ENCODE measurements around the gene PECR.
"Not testable (repeated sequence)": the region's sequence is repeated elsewhere in the genome, so short reads cannot be mapped to it uniquely, and the experiment has no call there.

Gene PECR

DNA sequence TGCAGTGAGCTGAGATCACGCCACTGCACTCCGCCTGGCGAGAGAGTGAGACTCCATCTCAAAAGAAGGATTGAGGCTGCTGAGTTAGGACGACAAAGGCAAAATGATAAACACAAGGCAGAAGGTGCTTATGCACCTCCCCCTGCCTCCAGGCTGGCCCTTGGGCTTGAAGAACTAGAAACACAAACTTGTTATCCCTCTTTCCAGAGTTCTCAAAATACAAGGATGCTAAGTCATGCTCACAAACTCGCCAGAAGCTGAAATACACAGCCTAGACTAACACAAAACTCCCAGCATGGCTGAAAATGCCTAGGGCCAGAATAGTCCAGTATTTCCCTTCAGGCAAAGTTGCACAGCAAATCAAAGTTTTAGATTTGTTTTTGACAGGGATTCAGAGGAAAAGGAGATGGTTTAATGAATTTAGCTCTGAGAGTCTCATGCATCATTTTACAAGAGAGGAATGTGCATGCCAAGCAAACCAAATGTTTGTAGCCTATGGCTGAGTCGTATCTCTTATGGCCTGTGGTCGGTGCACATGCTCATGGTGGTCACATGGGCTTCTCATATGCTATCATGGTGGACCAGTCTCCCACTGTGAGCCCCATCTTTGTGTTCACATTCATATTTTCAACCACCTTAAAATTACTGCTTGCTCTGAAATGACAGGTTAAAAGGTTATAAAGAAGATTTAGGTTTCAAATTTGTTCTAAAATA is 52.0 kb downstream of the PECR start:
- no peak for DNase-seq (ENCODE audit: low spot score)

DNA sequence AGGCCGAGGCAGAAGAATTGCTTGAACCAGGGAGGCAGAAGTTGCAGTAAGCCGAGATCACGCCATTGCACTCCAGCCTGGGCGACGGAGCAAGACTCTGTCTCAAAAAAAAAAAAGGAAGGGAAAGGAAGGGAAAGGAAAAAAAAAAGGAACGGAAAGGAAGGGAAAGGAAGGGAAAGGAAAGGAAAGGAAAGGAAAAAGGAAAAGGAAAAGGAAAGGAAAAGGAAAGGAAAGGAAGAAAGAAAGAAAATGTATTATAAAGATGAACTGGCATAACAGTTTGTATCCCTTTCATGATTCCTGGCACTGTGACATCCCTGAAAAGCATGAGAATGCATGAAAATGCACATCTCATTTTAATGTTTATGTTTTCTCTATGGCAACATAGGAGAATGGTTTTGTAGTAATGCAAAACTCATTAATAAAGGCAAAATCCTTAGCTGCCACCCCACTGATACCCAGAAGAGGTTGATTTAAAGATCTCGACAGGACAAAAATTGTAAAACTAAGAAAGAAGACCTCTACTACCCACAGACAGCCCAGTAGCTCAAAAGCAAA is 56.8 kb downstream of the PECR start:
- DNase-seq (ENCODE audit: low spot score) = no peak

DNA sequence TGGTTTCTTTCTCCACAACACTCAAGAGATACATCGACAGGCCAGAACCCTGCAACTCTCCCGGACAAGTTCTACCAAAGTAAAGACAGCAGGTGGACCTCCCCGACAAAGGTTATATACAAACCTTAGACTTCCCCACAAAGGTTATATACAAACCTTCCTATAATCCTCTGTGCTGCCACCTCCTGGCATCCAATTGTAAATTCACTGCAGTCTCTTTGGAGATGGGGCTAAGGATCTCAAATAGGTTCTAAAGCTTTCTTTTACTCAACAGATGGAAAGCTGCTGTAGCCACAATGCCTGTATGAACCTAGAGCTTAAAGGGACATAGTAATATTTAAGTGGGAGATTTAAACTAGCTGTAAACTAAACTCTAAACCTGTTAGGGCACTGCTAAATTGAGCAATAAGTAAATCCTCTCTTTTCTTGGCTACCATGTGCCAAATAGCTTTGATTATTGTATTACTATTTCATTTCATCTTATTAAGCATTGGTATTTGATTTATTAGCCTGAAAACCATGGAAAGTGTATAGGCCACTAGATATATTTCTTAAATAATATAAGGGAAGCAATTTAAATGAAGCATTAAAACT is 58.5 kb downstream of the PECR start:
- DNase-seq (ENCODE audit: low spot score) = peak; percentile 64

DNA sequence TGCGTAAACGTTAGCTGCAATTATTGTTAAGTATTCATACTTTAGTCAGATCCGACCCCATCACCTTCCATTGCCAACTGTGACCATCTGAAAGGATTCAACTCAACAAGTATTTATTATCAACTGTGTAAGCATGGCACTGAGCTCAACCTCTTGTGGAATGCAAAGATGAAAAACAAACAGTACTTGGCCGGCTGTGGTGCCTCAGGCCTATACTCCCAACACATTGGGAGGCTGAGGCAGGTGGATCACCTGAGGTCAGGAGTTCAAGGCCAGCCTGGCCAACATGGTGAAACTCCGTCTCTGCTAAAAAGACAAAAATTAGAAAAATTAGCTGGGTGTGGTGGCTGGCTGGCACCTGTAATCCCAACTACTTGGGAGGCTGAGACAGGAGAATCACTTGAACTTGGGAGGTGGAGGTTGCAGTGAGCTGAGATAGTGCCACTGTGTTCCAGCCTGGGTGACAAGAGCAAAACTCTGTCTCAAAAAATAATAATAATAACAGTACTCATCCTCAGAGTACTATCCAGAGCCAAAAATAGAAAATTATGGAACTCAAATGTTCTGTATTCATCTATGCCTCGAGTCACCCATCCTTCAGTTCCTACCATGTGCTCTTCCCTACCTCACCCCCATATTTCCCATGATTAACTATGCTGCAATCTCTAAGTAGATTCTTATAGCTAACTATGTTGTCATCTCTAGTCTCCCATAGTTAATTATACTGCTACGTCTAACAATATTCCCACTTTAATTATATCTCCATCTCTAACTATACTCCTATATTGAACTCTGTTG is 59.6 kb downstream of the PECR start:
- DNase-seq (ENCODE audit: low spot score) = no peak

DNA sequence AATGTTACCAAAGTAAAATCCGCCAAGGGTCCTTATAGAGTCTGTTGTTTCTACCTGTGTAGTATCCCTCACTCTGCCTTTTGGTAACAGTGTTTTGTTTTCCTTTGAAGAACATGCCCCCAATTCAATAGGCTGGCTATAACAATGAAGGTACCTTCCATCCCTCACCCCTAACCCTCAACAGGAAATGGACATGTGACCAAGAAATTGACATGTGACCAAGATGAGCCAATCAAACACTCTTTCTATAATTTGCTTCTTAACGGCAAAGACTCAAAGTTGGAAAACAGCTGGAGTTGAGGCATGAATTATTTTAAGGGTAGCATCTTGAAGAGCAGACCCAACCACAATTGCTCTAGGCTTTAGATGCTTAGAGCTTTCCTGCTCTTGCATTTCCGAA is 62.9 kb downstream of the PECR start:
- DNase-seq (ENCODE audit: low spot score) = no peak

DNA sequence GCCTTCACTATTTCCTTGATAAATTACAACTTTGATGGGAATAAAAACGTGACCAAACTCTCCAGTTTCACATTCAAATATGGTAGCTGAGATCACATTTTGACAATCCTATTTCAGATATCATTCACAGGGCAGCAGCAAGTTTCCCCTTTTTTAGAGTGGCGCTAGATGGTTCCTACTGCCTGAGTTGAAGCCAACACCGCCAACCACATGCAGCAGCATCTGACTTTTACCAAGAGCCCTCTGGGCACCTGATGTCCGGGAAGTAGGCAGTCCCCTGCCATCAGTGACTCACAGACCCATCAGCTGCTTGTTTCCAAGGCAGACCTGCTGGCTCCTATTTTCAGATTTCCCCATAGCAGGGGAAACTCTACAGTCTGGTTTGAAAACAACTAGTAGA is 64.2 kb downstream of the PECR start:
- peak; percentile 27 for DNase-seq (ENCODE audit: low spot score)

DNA sequence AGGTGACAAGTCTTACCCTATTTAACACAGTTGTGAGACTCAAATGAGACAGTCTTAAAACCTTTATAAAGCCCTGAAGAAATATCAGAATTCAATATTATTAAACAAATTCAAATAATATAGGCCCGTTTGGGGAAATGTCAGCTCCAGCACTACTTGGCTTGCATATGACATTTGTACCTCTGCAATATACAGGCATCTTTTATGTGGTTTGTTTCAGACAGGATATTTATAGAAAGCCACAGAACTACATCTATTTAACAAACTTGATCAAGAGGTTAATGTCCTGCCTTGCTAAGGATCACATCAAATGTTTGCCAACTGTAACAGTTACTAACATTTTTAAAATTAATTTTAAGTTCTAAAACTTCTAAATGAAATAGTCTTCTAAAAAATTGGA is 65.0 kb downstream of the PECR start:
- no peak for DNase-seq (ENCODE audit: low spot score)

DNA sequence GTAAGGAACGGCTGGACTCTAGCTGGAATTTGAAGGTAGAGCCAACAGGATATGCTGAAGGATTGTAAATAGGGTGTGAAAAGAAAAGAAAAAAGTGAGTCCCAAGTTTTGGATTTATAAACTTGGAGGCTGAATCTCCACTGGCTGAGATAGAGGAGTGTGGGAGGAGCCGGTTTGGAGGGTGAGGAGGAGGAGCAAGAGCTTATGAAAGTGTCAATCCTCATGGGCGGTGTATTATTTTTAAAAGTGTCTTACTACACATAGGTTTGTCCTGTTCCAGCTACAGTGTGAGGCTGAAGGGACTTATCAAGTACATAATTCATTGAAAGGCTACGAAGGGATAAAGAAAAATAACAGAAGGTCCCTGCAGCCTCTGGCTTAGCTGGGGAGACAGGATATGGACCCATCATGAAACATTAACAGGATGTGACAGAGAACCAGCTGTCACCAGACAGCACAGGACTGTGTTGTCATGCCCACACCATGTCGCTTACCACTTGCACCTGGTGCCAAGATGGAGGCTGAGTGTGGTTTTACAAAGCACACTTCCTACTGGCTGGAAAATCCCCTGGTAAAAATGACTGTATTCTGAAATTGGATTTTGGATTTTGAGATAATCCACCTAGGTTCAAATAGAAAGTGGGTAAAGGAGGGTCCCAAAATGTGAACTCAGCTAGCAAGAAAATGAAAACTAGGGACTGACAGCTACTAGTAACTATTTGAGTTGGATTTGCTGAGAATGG is 65.7 kb downstream of the PECR start:
- no peak for DNase-seq (ENCODE audit: low spot score)

DNA sequence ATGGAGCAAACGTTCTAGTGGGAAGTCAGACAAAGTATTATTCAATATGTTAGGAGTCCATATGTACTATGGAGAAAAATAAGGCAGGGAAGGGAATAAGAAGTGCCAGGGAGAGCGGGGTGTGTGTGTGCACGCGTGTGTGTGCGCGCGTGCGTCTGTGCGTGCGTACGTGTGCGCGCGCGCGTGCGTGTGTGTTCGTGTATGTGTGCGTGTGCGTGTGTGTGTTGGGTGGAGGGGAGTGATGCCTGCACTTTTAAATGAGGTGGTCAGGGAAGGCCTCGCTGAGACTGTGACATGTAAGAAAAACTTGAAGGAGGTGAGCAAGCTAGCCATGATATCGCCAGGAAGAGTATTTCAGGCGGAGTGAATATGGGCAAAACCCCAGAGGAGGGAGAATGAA is 66.6 kb downstream of the PECR start:
- DNase-seq (ENCODE audit: low spot score) = no peak

DNA sequence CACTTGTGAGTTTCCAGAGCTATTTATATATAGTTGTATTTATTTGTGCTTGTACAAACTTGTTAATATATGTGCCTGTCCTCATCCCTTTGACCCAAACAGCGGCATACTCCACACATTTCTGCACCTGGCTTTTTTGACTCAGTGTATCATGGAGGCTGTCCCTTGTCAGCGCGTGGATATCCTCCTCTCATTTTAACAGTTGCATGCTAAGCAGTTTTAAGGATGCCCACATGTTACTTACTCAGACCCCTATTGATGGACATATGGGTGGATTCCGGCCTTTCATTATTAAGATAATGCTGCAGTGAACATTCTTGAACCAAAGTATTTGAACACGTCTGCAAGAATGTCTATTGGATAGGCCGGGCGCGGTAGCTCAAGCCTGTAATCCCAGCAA is 67.6 kb downstream of the PECR start:
- DNase-seq (ENCODE audit: low spot score) = no peak

DNA sequence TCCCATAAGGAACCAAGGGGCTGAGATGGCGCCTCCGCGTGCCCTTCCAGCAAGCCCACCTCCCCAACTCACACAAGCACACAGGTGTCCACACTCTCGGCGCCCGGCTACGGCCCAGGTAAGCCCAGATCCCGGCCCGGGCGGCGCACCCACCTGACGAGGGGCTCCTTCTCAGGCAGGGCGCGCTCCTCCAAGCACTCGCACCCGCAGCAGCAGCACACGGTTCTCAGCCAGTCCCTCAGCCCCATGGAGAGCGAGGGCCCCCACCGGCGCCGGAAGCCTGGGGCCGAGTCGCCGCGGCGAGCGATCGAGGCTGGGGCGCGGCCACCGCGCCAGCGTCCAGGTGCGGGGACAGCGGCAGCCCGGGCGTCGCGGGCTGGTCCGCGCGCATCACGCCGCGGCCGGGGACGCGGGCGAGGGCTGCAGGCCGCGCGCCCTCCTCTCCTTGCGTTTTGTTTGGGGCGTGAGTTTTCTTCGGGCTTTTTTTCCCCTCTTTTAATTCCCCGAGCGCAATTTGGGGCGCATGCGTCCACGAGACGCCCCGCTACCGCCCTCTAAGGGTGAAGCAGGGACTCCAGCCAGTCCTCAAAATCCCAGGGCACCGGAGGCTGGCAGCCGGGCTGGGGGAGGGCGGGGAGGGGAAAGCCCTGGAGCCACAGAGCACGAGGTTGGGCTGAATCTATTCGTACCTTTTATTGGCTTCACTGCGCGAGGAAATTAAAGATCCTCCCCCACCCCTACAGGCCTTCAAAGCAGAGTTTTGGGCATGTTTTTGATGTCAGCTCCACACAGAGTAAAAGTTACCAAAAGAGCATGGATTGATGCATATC is 68.3 kb downstream of the PECR start, which contains the start of gene MREG:
MREG (minus strand) TSS at position 472 of the 830 bp plus-strand sequence; CDS start at position 248, 224 bp downstream.
- DNase-seq (ENCODE audit: low spot score) = peak; percentile 77

DNA sequence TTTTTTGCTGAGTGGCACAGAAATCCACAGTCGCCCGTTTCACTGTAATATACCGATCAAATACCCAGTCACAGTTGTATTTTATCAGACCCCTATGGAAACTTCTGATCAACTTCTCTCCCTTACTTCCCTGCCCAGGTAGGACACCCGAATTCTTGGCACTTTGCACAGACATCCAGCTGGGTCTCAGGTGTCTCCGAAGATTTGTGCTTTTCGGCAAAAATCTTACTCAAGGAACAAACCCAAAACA is 68.9 kb downstream of the PECR start:
- no peak for DNase-seq (ENCODE audit: low spot score)

DNA sequence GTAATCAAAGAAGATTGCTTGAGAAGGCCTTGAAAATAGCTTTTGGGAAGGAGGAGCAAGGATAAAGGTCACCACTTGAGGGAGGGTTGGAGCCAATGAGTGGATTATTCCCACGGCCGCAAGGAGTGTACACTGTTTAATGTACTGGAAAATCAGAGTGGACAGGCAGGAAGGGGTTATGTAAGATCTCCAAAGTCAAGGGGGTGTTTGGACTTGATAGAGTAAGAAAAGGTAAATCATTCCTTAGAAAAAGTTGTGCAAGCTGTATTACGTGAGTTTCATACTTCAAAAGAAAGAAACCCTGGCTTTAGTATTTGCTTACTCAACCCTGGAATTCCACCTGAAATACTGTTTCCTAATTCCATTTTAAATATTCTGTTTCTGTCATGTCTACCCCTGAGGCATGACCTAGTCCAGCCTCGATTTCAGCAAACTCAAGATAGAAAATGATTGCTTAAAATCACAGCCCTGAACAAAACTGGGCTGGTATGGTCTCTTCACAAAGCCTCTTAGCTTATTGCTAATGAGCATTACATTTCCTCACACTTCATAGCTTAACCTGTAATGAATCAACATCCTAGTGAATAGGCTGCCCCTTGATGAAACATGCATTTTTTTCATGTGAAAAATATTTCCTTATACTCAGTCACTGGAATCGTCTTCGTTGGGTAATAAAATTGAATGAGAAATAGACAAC is 69.3 kb downstream of the PECR start:
- DNase-seq (ENCODE audit: low spot score) = peak; percentile 22

DNA sequence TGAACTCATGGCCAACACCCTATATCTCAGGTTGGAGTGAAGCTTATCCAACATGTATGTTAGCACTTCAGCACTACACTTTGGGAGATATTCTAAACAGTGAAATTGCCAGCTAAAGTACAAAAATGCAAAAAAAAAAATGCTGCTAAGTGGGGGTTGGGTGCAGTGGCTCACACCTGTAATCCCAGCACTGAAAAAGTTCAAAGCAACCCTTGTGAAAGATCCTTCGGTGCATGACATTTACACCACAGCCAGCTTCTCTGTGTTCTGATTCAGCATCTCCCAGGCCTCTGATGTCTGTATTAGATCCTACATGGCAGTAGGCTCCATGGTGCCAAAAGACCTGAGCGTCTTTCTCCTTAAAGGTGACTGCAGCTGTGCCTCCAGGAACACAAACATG is 72.4 kb downstream of the PECR start:
- not testable (repeated sequence) for DNase-seq (ENCODE audit: low spot score)

DNA sequence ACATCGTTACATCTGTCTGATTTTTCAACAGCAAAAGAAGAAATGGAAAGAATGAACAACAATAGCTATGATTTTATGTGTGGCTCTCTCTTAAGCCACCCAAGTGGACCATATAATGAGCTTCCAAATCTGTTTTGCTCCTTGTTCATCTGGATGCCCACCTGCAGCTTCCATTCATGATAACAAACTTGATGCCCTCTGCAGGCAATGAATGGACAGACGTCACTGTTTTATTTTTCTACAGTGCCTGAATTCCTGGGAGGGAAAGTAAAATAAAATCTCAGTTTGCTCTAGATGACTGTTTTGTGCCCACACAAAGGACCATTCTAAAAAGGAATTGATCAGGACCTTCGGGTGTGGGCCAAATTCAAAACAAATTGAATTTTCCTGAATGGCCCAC is 73.2 kb downstream of the PECR start:
- no peak for DNase-seq (ENCODE audit: low spot score)

DNA sequence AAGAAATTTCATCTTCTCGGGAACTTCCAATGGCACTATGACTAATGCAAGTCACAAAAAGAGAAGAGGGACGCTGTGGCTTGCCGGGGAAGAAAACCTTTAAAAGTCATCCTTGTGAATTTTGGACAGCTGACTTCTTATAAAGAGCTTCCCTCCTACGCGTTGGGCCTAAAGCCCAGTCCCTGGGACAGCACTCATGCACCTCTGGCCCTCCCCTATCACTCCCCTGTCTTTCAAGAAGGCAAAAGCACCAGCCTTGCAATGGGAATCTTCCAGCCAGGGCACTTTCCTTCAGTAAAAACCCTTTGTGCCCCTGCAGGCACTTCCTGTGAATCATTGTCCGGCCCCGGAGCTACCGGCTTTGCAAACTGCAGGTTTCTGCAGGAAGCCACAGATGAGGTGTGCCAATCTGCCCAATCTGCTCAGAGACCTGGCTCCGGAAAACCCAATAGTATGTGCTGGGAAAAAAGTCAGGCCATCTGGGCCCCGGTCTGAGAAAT is 75.4 kb downstream of the PECR start:
- no peak for DNase-seq (ENCODE audit: low spot score)

DNA sequence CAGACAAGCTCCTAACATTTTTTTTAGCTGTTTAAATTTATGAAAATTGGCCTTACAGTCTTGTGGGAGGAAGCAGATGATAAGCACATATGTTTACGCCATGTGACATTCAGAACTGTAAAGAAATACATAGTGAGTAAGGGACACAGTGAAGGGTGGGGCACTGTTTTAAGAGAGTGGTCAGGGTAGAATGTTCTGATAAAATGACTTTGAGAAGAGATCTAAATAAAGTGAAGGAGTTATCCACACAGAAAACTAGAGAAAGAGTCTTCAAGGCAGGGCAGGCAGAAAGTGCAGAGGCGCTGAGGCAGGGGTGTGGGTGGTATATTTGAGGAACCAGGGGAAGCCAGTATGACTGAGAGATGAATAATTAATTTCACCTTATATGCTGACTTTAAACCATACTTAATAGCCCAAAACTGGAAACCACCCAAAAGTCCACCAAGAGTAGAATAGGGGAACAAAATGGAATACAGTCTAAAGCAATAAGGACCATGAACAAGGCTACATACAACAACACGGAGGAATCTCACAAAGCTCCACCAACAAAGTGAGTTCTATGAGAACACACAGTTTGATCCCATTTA is 76.8 kb downstream of the PECR start:
- DNase-seq (ENCODE audit: low spot score) = no peak

DNA sequence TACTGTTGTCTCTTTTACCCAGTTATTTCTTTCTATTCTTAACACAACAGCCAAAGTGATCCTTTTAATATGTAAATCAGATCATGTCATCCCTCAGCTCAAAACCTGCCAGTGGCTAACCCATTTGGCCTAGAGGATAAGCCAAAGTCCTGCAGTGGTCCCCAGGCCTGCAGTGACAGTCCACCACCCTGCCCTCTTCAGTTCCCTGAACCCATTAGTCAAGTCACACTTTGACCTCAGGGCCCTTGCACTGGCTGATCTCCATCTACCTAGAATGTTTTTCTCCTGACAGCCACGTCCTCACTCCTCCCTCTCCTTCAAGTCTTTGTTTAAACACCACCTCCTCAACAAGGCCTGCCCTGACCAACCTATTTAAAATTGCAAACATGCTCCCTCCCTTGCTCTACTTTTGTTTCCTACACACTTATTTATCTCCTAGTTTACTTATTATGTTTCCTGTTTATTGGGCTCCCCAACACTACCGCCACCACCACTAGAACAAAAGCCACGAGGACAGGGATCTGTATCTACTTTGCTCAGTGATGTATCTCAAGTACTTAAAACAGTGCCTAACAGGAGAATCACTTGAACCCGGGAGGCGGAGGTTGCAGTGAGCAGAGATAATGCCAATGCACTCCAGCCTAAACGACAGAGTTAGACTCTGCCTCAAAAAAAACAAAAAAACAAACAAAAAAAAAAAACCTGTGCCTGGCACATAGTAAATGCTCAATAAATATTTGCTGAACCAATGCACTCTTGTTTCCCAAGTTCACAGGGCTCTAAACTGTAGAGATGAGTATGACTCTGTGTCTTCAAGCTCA is 77.5 kb downstream of the PECR start:
- DNase-seq (ENCODE audit: low spot score) = no peak

DNA sequence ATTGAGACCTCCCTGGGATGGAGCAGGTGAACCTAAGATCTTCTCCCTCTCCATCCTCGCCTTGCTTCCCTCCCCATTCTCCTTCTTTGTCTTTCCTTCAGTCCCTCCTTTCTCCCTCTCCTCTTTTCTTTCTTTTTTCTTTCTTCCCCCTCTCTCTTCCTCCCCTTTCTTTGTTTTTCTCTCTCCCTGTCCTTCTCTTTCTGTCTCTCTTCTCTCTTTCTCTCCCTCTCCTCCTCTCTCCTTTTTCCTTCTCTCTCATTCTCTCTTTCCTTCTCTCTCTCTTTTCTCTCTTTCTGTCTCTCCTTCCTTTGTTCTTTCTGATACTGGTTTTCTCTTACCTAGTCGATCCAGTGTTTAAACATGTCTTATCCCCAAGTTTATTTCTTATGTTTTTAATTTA is 78.9 kb downstream of the PECR start:
- DNase-seq (ENCODE audit: low spot score) = no peak
